Activated gamma-delta T cell treated with anti-CD3 and anti-CD28 coated beads, Interleukin-2, amount 50 U/mL, for 16 hours (primary cell): ENCODE results near the gene RUNX1.
A peak's percentile ranks its signal among the peaks of the same experiment; 100 is the strongest.

Experiments
- DNase-seq: peaks from one replicate; pipeline ENCODE4 v3.0.0-alpha.2; 2020; ENCODE audit warnings: low read depth

Gene RUNX1

DNA sequence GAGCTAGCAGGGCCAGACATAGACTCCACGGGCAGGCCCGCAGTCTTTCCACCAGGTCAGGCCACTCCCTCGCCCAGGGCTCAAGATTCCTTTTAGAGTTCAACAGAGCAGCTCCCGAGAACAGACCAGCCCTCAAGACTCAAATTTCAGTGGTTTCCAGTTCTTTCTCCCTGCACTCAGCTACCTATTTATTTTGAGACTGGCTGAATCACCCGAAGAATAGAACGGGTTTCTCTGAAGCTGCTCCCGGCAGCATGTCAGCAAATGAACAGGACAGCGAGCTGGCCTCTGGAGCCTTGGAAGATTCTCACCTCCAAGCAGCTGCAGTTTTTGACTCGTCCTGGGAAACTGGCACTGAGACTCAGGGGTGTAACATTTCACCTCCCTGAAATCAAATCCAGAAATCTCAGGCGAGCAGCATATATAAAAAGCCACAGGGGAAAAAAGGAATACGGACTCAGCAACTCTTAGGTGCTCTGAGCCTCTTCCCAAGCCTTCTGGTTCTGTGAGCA is 202.4 kb downstream of the RUNX1 start:
- no peak for DNase-seq

GRCh38 chr21:34845521-34846451 is 203.3 kb downstream of the RUNX1 start:
- DNase-seq, result no peak

DNA sequence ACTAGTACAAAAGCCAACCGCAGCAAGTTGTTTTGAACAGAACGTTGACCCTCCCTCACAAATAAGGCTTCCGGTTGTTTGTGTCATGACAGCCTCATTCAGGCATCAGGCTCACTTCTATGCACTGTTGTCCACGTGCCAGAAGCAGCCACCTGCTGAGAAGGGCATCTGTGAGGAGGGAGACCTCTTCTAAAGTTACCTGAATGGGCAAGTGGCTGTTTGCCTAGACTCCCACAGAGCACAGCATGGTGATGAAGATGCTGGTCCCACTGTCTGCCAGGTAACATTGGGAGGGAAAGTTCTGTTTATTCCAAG is 204.2 kb downstream of the RUNX1 start:
- DNase-seq, result no peak

- DNase-seq, result no peak
Measured at GRCh38 chr21:34844013-34844923, 204.8 kb downstream of the RUNX1 start.

- DNase-seq, result no peak
Measured at GRCh38 chr21:34843562-34843961, 205.5 kb downstream of the RUNX1 start.

- no peak for DNase-seq
Measured at GRCh38 chr21:34841154-34841553, 207.9 kb downstream of the RUNX1 start.

DNA sequence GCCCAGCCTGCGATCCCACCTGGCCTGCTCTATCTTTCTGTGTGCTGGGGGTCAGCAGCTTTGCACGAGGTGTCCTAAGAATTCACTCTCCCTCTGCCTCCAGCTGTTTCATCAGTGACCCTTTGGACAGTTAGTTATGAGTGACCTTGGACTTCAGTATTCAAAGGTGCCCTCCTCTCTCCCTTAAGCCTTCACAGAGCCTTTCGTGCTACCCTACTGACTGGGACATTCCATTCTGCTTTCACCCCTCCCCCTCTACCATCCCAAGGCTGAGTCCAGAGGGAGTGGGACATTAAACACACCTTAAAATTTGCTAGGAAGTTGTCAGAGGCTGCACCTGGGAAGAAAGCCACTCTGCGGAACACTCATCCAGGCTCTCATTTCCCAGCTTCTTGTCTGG is 208.4 kb downstream of the RUNX1 start:
- no peak for DNase-seq

GRCh38 chr21:34838956-34839820 is 209.9 kb downstream of the RUNX1 start:
- DNase-seq, result no peak

- no peak for DNase-seq
Measured at GRCh38 chr21:34836933-34837505, 212.1 kb downstream of the RUNX1 start.

- peak; percentile 11 for DNase-seq
Measured at GRCh38 chr21:34836103-34836932, 212.8 kb downstream of the RUNX1 start.

DNA sequence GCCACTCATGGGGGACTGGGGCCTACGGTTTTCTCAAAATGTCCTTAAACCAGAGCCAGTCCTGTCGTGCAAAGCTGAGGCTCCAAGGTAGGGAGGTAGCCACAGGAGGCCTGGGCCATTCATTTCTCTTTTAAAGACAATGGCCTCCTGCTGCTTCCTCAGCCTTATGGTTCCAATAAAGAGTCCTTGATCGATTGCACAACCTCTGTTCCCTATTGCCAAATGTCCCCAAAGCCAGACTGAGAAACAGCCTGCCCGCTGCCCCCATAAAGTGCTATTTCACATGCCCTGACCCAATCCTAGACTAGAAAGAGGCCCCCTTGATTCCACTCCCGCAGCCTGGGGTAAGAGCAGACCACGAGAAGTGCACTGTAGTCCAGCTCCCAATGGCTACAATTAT is 213.6 kb downstream of the RUNX1 start:
- no peak for DNase-seq

- DNase-seq, result no peak
Measured at GRCh38 chr21:34834852-34835501, 214.1 kb downstream of the RUNX1 start.

GRCh38 chr21:34834290-34834689 is 214.8 kb downstream of the RUNX1 start:
- DNase-seq, result no peak

DNA sequence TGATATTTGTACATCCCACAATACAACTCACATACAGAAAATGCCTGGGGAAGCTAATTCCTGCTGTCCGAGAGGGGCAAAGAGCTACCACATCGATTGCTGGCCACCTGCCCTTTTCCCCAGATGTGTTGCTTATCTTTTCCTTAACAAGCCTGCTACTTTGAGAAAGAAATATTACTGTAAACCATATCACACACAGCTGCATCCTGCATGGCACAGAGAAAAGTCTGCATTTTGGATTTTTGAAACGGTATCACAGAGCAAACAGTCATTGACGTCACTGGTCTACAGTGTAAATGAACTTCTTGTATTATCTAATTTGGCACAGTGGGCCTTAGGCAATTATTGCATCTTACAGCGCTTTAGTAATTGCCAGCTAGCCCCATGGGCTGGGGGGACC is 215.6 kb downstream of the RUNX1 start:
- no peak for DNase-seq

GRCh38 chr21:34830386-34831170 is 218.5 kb downstream of the RUNX1 start:
- DNase-seq, result no peak

DNA sequence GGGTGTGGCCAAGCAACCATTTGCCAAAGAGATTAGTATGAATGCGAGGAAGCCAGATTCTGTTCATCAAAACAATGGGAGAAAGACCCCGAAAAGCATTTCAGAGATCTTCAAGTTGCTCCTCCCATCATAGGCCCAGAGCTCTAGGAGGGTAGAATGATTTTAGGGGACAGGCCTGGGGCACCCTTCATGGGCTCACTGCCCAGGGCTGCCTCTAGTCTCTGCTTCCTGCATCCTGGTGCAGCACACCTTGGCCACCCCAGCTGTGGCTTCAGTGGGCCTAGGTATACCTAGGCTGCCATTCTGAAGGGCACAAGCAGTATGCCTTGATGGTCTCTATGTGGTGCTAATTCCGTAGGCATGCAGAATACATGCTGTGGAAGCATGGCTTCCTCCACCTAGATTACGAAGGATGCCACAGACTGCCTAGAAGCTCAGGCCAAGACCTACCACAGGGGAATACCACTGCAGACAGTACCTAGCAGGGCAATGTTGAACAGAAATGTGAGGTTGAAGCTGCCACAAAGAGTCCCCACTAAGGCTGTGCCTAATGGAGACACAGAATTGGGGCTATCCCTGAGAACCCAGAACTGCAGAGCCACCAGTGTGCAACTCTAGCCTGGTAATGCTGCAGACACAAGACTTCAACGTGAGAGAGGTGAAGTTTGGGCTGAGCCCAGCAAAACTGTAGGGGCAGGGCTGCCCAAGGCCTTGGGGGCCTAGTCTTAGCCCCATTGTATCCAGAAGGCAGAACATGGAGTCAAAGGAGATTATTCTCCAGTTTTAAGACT is 221.5 kb downstream of the RUNX1 start:
- no peak for DNase-seq

DNA sequence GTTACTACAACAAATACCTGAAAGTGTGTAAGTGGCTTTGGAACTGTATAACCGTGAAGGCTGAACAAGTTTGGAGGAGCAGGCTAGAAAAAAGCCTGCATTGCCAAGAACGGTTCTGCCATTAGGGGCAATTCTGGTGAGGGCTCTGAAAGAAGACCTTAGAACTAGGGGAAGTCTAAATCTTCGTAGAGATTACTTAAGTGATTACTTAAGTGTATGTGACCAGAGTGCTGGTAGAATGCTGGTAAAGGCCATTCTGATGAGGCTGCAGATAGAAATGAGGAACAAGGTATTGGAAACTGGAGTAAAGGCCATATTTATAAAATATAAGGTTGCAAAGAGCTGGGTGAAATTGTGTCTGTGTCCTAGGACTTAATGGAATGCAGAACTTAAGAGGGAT is 222.3 kb downstream of the RUNX1 start:
- DNase-seq, result no peak

DNA sequence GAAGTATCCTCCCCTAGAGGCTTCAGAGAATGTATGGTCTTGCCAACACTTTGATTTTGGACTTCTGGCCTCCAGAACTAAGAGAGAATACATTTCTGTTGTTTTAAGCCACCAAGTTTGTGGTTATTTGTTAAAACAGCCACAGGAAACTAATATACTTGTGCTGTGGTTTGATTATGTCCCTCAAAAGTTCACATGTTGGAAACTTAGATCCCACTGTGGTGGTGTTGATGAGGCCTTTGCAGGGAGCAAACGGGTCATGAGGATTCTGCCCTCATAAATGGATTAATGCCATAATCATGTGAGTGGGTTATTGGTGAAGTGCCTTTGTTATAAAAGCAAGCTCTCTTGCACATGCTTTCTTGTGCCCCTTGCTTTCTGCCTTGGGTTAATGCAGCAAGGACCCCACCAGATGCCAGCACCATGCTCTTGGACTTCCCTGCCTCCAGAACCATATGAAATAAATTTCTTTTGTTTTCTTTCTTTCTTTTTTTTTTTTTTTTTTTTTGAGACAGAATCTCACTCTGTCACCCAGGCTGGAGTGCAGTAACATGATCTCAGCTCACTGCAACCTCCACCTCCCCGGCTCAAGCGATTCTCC is 223.1 kb downstream of the RUNX1 start:
- no peak for DNase-seq
